Activated T-helper 17 cell treated with anti-CD3 and anti-CD28 coated beads, Interleukin-2, amount 50 U/mL, for 72 hours (primary cell): ENCODE data around the gene GPR50. TPM values are rescaled to one million over a fixed set of nuclear protein-coding genes. Genes with fewer than 3 reads are reported as not detected.

ENCODE experiments used
- ATAC-seq: fragments of 150-1000 bp; cut with Tn5 transposase; replicated peaks from 2 replicates; pipeline ENCODE4 v1.10.0; 2021; ENCODE audit warnings: mild to moderate bottlenecking, moderate library complexity
- H3K27ac Mint-ChIP-seq: one replicate; pipeline ENCODE4 v1.8.0; 2022; ENCODE audit warnings: mixed read lengths
- H3K27me3 Mint-ChIP-seq: one replicate; pipeline ENCODE4 v1.8.0; 2022; ENCODE audit warnings: mixed read lengths
- H3K36me3 Mint-ChIP-seq: one replicate; pipeline ENCODE4 v1.8.0; 2022; ENCODE audit warnings: low read depth, mild to moderate bottlenecking, mixed read lengths
- H3K4me1 Mint-ChIP-seq: one replicate; pipeline ENCODE4 v1.8.0; 2022; ENCODE audit warnings: mixed read lengths
- H3K4me3 Mint-ChIP-seq: one replicate; pipeline ENCODE4 v1.8.0; 2022; ENCODE audit warnings: mild to moderate bottlenecking, mixed read lengths
- H3K9me3 Mint-ChIP-seq: one replicate; pipeline ENCODE4 v1.8.0; 2022; ENCODE audit warnings: mixed read lengths
- total RNA-seq, 2 donors: library from RNA; stranded (reverse); gene quantifications; one replicate each; pipeline ENCODE4 v1.2.3, GENCODE V29; 2022

Gene GPR50
- total RNA-seq, 2 donors from 2014 or later = not detected

GRCh38 chrX:151181088-151181487, 4.7 kb downstream of the GPR50 start:
- ATAC-seq = no peak
- Mint-ChIP-seq H3K27me3 (peaks cover 46% of the 10 kb centered on the region), H3K27ac (no peak overlapping the region), H3K4me3 (no peak overlapping the region), H3K36me3 (no peaks in the 10 kb centered on the region), H3K4me1 (peaks cover 4% of the 10 kb centered on the region), H3K9me3 (no peaks in the 10 kb centered on the region)

GRCh38 chrX:151183233-151183753, 6.9 kb downstream of the GPR50 start:
- peaks cover 42% of the 10 kb centered on the region for H3K27me3 Mint-ChIP-seq
- H3K4me3 Mint-ChIP-seq = no peak overlapping the region
- H3K9me3 Mint-ChIP-seq = no peaks in the 10 kb centered on the region
- peaks cover 3% of the 10 kb centered on the region for H3K4me1 Mint-ChIP-seq
- ATAC-seq = no peak
- no peak overlapping the region for H3K27ac Mint-ChIP-seq
- no peaks in the 10 kb centered on the region for H3K36me3 Mint-ChIP-seq

- Mint-ChIP-seq H3K9me3 (no peaks in the 10 kb centered on the region), H3K27me3 (peaks cover 40% of the 10 kb centered on the region), H3K36me3 (no peaks in the 10 kb centered on the region), H3K4me1 (no peaks in the 10 kb centered on the region), H3K4me3 (no peak overlapping the region), H3K27ac (no peak overlapping the region)
- ATAC-seq = no peak
Measured at GRCh38 chrX:151183912-151184565, 7.7 kb downstream of the GPR50 start.

- peaks cover 37% of the 10 kb centered on the region for H3K27me3 Mint-ChIP-seq
- H3K9me3 Mint-ChIP-seq = no peaks in the 10 kb centered on the region
- no peak overlapping the region for H3K4me3 Mint-ChIP-seq
- no peaks in the 10 kb centered on the region for H3K4me1 Mint-ChIP-seq
- H3K36me3 Mint-ChIP-seq = no peaks in the 10 kb centered on the region
- H3K27ac Mint-ChIP-seq = no peak overlapping the region
- no peak for ATAC-seq
Measured at GRCh38 chrX:151184705-151185104, 8.3 kb downstream of the GPR50 start.

- no peak overlapping the region for H3K27ac Mint-ChIP-seq
- H3K36me3 Mint-ChIP-seq = no peaks in the 10 kb centered on the region
- peaks cover 4% of the 10 kb centered on the region for H3K27me3 Mint-ChIP-seq
- H3K9me3 Mint-ChIP-seq = no peaks in the 10 kb centered on the region
- no peak overlapping the region for H3K4me3 Mint-ChIP-seq
- no peaks in the 10 kb centered on the region for H3K4me1 Mint-ChIP-seq
- ATAC-seq = no peak
Measured at GRCh38 chrX:151206871-151207270, 30.5 kb downstream of the GPR50 start.

- H3K4me3 Mint-ChIP-seq = no peak overlapping the region
- H3K4me1 Mint-ChIP-seq = no peaks in the 10 kb centered on the region
- H3K9me3 Mint-ChIP-seq = no peaks in the 10 kb centered on the region
- H3K27ac Mint-ChIP-seq = no peak overlapping the region
- H3K36me3 Mint-ChIP-seq = no peaks in the 10 kb centered on the region
- H3K27me3 Mint-ChIP-seq = peaks cover 16% of the 10 kb centered on the region
- no peak for ATAC-seq
Measured at GRCh38 chrX:151225843-151226242, 49.5 kb downstream of the GPR50 start.

- Mint-ChIP-seq H3K36me3 (no peaks in the 10 kb centered on the region), H3K27me3 (peaks cover 12% of the 10 kb centered on the region), H3K27ac (no peak overlapping the region), H3K9me3 (no peaks in the 10 kb centered on the region), H3K4me1 (no peaks in the 10 kb centered on the region), H3K4me3 (no peak overlapping the region)
- no peak for ATAC-seq
Measured at GRCh38 chrX:151226941-151227340, 50.6 kb downstream of the GPR50 start.

GRCh38 chrX:151227627-151228026, 51.2 kb downstream of the GPR50 start:
- no peak for ATAC-seq
- no peaks in the 10 kb centered on the region for H3K36me3 Mint-ChIP-seq
- H3K4me3 Mint-ChIP-seq = no peak overlapping the region
- peaks cover 12% of the 10 kb centered on the region for H3K27me3 Mint-ChIP-seq
- H3K9me3 Mint-ChIP-seq = no peaks in the 10 kb centered on the region
- no peaks in the 10 kb centered on the region for H3K4me1 Mint-ChIP-seq
- H3K27ac Mint-ChIP-seq = no peak overlapping the region

GRCh38 chrX:151228935-151229334, 52.6 kb downstream of the GPR50 start:
- Mint-ChIP-seq H3K4me3 (no peak overlapping the region), H3K27ac (no peak overlapping the region), H3K9me3 (no peaks in the 10 kb centered on the region), H3K27me3 (peaks cover 12% of the 10 kb centered on the region), H3K4me1 (no peaks in the 10 kb centered on the region), H3K36me3 (no peaks in the 10 kb centered on the region)
- ATAC-seq = no peak

Other genes with a start within 250 kb of the GPR50 start
- gene HMGB3, start 193.2 kb upstream of the GPR50 start, total RNA-seq = 10 to 100 TPM; 14.0 to 33.3 TPM
- gene VMA21, start 220.6 kb downstream of the GPR50 start, total RNA-seq = 10 to 100 TPM; 26.2 to 50.9 TPM